GM21381 (cell line): ENCODE data around the gene RAX2.
"Not testable (repeated sequence)": the region's sequence is repeated elsewhere in the genome, so short reads cannot be mapped to it uniquely, and the experiment has no call there.

Experiments
- ATAC-seq: cut with Tn5 transposase; IDR thresholded peaks from one replicate; pipeline ENCODE4 v1.9.1; 2021; ENCODE audit warnings: mild to moderate bottlenecking, moderate library complexity; ENCODE audit not compliant: unreplicated experiment

The RAX2 gene

DNA sequence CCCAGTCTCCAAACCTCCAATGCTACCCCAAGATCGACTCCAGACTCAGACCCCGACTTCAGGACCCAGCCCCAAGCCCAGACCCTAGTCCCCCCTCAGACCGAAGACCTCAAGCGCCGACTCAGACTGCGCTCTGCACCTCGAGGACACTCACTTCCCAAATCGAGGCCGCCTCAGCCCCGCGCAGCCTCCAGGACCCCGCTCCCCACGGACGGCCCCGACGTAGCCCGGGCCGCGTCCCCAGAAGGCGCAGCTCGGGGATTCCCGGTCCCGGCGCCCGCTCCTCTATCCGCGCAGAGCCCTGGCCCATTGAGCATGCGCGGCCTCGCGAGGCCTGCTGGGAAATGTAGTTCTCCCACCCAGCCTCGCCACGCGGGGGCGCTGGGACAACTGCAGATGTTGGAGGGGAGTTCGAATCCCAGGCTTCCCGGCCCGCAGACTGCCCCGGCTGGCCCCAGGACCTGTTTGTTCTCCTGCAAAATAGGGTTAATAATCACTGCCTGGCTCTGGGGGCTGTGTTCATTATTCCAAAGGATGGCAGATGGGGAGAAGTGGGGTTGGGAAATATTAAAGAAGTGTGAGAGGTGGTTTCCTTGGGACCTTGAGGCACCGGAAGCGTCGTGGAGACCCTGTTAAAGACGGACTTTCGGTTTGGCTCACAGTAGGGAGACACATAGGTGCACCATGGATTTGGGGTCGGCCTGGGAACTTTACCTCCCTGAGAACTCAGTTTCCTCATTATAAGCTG is 10.5 kb downstream of the RAX2 start, which contains the start of gene APBA3:
Gene APBA3, minus strand, starts transcription at position 311 of the 748 bp plus-strand sequence. CDS start 1,428 bp downstream, outside the sequence.
- peak; percentile 51 for ATAC-seq

GRCh38 chr19:3760871-3761361 is 11.1 kb downstream of the RAX2 start:
- no peak for ATAC-seq

- ATAC-seq = no peak
These were observed 12.4 kb downstream of the RAX2 start for GRCh38 chr19:3759482-3760254.

DNA sequence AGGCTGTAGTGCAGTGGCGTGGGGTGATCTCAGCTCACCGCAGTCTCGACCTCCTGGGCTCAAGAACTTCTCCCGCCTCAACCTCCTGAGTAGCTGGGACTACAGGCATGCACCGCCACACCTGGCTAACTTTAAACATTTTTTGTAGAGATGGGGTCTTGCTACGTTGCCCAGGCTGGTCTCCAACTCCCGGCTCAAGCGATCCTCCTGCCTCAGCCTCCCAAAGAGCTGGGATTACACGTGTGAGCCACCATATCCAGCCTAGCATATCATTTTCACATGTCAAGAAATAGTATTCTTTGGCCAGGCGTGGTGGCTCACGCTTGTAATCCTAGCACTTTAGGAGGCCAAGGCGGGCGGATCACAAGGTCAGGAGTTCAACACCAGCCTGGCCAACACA is 13.7 kb downstream of the RAX2 start:
- not testable (repeated sequence) for ATAC-seq

DNA sequence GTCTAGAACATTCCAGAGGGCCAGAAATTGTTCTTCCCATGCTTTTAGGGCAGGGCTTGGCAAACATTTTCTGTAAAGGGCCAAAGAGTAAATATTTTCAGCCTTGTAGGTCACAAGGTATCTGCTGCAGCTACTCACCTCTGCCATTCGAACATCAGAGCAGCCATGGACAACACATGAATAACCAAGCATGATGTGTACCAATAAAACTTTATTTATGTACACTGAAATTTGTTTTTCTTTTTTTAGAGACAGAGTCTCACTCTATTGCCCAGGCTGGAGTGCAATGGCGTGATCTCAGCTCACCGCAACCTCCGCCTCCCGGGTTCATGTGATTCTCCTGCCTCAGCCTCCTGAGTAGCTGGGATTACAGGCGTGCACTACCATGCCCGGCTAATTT is 14.3 kb downstream of the RAX2 start:
- ATAC-seq = not testable (repeated sequence)

DNA sequence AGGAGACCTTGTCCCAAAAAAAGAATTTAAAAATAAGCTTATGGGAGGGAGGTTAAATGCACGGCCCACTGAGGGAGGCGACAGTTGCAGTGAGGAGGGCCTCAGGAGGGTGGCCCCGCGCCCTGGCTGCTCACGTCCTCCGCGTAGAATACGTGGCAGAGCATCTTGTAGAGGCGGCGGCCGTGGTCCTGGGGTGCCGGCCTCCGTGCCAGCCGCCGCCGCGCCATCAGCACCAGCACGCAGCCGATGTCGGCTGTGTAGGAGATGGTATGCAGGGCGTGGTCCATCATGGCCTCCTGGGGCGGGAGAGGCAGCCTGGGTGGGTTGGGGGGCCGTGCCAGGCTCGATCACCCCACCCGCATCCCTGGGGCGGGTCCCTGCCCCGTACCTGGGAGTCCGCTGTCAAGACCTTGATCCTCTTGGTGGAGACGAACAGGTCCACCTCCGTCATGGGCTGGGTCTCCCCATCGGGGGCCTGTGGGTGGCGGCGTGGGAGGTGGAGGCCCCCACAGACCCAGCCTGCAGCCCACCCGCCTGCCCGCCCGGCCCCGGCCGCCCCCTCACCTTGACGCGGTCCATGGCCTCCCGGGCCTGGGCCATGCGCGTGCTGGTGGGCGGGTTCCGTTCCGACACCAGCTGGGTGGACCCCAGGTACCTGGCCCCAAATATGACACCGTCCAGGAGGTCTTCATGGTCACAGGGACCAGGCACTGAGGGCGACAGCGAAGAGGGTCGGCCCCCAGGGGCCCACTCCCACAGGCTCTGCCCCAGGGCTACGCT is 18.2 kb downstream of the RAX2 start:
- no peak for ATAC-seq

- ATAC-seq = no peak
These were observed 19.5 kb downstream of the RAX2 start for GRCh38 chr19:3752492-3752891.

- no peak for ATAC-seq
These were observed 20.8 kb downstream of the RAX2 start for GRCh38 chr19:3751236-3751635.

GRCh38 chr19:3750211-3750610 is 21.8 kb downstream of the RAX2 start:
- no peak for ATAC-seq

GRCh38 chr19:3748965-3749364 is 23.1 kb downstream of the RAX2 start:
- ATAC-seq = no peak

- ATAC-seq = no peak
These were observed 25.5 kb downstream of the RAX2 start for GRCh38 chr19:3746371-3747056.

DNA sequence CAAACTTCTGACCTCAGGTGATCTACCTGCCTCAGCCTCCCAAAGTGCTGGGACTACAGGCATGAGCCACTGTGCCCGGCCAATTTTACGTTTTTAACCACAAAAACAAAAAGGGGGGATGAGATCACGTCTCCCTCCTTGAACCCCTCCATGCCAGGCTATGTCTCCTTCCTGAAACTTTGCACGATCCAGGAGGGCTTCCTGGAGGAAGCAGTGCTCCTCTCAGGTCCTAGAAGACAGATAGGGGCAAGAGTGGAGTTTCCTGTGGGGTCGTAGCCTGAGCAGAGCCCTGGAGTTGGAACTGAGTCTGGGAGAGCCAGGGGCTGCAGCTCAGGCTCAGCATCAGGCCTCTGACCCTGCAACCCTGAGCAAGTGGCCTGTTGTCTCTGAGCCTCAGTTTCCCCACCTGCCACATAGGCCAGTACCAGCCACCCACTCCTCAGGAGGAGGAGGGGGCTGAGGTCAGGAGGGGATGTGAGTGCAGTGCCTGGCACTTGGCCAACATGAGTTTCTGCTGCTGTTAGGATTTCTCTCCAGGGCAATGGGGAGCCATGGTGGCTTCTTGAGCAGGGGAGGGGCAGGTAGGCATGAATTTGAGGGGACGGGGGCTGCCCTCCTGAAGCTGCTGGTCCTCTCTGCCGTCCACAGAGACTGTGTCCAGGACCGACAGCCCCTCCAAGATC is 26.5 kb downstream of the RAX2 start:
- ATAC-seq = no peak

GRCh38 chr19:3743486-3743885 is 28.5 kb downstream of the RAX2 start:
- no peak for ATAC-seq

DNA sequence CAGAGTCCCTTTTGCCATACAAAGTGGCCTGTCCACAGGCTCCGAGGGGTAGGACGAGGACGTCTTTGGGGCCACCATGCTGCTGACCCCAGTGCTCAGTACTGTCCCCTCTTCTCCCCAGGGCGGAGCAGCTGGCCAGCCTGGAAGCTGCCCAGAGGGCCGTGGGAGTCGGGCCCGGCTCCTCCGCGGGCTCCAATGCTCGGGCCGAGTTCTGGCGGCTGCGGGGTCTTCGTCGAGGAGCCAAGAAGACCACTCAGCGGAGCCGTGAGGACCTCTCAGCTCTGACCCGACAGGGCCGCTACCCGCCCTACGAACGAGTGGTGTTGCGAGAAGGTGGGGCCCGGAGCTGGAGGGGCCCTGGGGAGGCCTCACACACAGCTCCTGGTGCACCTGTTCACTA is 31.6 kb downstream of the RAX2 start:
- no peak for ATAC-seq

GRCh38 chr19:3738477-3739220 is 33.4 kb downstream of the RAX2 start:
- ATAC-seq = no peak

GRCh38 chr19:3737487-3738205 is 34.4 kb downstream of the RAX2 start:
- no peak for ATAC-seq

DNA sequence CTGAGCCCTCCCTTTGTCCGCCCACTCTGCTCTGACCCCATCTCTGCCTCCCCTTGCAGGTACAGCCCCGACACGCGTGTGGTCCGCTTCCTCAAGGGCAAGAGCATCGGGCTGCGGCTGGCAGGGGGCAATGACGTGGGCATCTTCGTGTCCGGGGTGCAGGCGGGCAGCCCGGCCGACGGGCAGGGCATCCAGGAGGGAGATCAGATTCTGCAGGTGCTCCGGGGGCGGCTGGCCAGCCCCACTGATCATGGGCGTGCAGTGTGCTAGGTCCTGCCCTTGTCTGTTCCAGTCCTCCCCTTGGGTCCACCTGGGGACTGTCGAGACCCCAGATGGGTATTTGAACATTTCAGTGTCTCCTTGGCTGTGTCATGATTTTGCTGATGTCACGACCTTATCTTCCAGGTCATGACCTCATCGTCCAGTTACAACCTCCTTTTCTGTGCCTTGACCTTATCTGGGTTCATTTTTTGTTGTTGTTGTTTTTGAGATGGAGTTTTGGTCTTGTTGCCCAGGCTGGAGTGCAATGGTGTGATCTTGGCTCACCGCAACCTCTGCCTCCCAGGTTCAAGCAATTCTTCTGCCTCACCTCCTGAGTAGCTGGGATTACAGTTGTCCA is 35.8 kb downstream of the RAX2 start:
- ATAC-seq = no peak

- no peak for ATAC-seq
These were observed 37.8 kb downstream of the RAX2 start for GRCh38 chr19:3734310-3734600.
